ENCODE data around the gene PGLYRP4. TPM values are rescaled to one million over a fixed set of nuclear protein-coding genes. Genes with fewer than 3 reads are reported as not detected.

PGLYRP4 gene
- total and polyA plus RNA-seq, 5 donors from 2014 or later = 0.08 to 0.22 (median 0.20) TPM; not detected in 2

GRCh38 chr1:153371231-153371630 is 22.6 kb upstream of the PGLYRP4 start:
- Mint-ChIP-seq H3K4me3 (no peak overlapping the region), H3K9me3 (peaks cover 0 to 3% (median 0%) of the 10 kb centered on the region in 7 donors), H3K4me1 (no peaks in the 10 kb centered on the region), H3K36me3 (no peaks in the 10 kb centered on the region), H3K27ac (no peak overlapping the region), H3K27me3 (peaks cover 19% of the 10 kb centered on the region)
- Histone ChIP-seq H3K9me3 (ENCODE audit: control insufficient read depth in 2 of 2, low read length in 2 of 2) (no peaks in the 10 kb centered on the region), H3K27me3 (ENCODE audit: control insufficient read depth, insufficient read depth, low read length) (peaks cover 10% of the 10 kb centered on the region), H3K27ac (ENCODE audit: insufficient read depth, low read length, poor library complexity, severe bottlenecking) (no peak overlapping the region), H3K4me1 (ENCODE audit: control insufficient read depth, insufficient read depth, low read length, poor library complexity, severe bottlenecking) (no peaks in the 10 kb centered on the region), H3K36me3 (ENCODE audit: control insufficient read depth, insufficient read depth, low read length) (no peaks in the 10 kb centered on the region), H3K4me3 (ENCODE audit: low read depth, low read length) (no peak overlapping the region)
- no peak for ATAC-seq (ENCODE audit: low read depth in 2 of 2)
- DNase-seq = no peak

GRCh38 chr1:153370146-153370545 is 21.5 kb upstream of the PGLYRP4 start:
- Histone ChIP-seq H3K36me3 (ENCODE audit: control insufficient read depth, insufficient read depth, low read length) (no peaks in the 10 kb centered on the region), H3K4me1 (ENCODE audit: control insufficient read depth, insufficient read depth, low read length, poor library complexity, severe bottlenecking) (no peaks in the 10 kb centered on the region), H3K27ac (ENCODE audit: insufficient read depth, low read length, poor library complexity, severe bottlenecking) (no peak overlapping the region), H3K9me3 (ENCODE audit: control insufficient read depth in 2 of 2, low read length in 2 of 2) (no peaks in the 10 kb centered on the region), H3K27me3 (ENCODE audit: control insufficient read depth, insufficient read depth, low read length) (peaks cover 10% of the 10 kb centered on the region), H3K4me3 (ENCODE audit: low read depth, low read length) (no peak overlapping the region)
- Mint-ChIP-seq H3K27ac (no peak overlapping the region), H3K4me3 (no peak overlapping the region), H3K27me3 (peaks cover 22% of the 10 kb centered on the region), H3K4me1 (no peaks in the 10 kb centered on the region), H3K36me3 (no peaks in the 10 kb centered on the region), H3K9me3 (peaks cover 0 to 3% (median 0%) of the 10 kb centered on the region in 7 donors)
- no peak for DNase-seq
- no peak for ATAC-seq (ENCODE audit: low read depth in 2 of 2)

- Histone ChIP-seq H3K27me3 (ENCODE audit: control insufficient read depth, insufficient read depth, low read length) (peaks cover 10% of the 10 kb centered on the region), H3K4me3 (ENCODE audit: low read depth, low read length) (no peak overlapping the region), H3K4me1 (ENCODE audit: control insufficient read depth, insufficient read depth, low read length, poor library complexity, severe bottlenecking) (no peaks in the 10 kb centered on the region), H3K27ac (ENCODE audit: insufficient read depth, low read length, poor library complexity, severe bottlenecking) (no peak overlapping the region), H3K36me3 (ENCODE audit: control insufficient read depth, insufficient read depth, low read length) (no peaks in the 10 kb centered on the region), H3K9me3 (ENCODE audit: control insufficient read depth in 2 of 2, low read length in 2 of 2) (no peaks in the 10 kb centered on the region)
- Mint-ChIP-seq H3K36me3 (no peaks in the 10 kb centered on the region), H3K27ac (no peak overlapping the region), H3K27me3 (peaks cover 22% of the 10 kb centered on the region), H3K9me3 (peaks cover 0 to 3% (median 0%) of the 10 kb centered on the region in 7 donors), H3K4me3 (no peak overlapping the region), H3K4me1 (no peaks in the 10 kb centered on the region)
- no peak for ATAC-seq (ENCODE audit: low read depth in 2 of 2)
- DNase-seq = no peak
These were observed 19.9 kb upstream of the PGLYRP4 start for GRCh38 chr1:153368495-153368894.

- no peaks in the 10 kb centered on the region for H3K9me3 Mint-ChIP-seq
- no peak overlapping the region for H3K4me3 Mint-ChIP-seq
- H3K27ac Mint-ChIP-seq = no peak overlapping the region
- H3K4me1 ChIP-seq (ENCODE audit: control insufficient read depth, insufficient read depth, low read length, poor library complexity, severe bottlenecking) = no peaks in the 10 kb centered on the region
- H3K36me3 ChIP-seq (ENCODE audit: control insufficient read depth, insufficient read depth, low read length) = no peaks in the 10 kb centered on the region
- DNase-seq (no peak), ATAC-seq (ENCODE audit: low read depth in 2 of 2) (no peak)
- H3K9me3 ChIP-seq (ENCODE audit: control insufficient read depth in 2 of 2, low read length in 2 of 2) = no peaks in the 10 kb centered on the region
- H3K27ac ChIP-seq (ENCODE audit: insufficient read depth, low read length, poor library complexity, severe bottlenecking) = no peak overlapping the region
- peaks cover 12% of the 10 kb centered on the region for H3K27me3 Mint-ChIP-seq
- no peaks in the 10 kb centered on the region for H3K4me1 Mint-ChIP-seq
- H3K4me3 ChIP-seq (ENCODE audit: low read depth, low read length) = no peak overlapping the region
- H3K27me3 ChIP-seq (ENCODE audit: control insufficient read depth, insufficient read depth, low read length) = peaks cover 8% of the 10 kb centered on the region
- H3K36me3 Mint-ChIP-seq = no peaks in the 10 kb centered on the region
These were observed 18.4 kb upstream of the PGLYRP4 start for GRCh38 chr1:153367090-153367489.

GRCh38 chr1:153366261-153366660 is 17.6 kb upstream of the PGLYRP4 start:
- Mint-ChIP-seq H3K36me3 (no peaks in the 10 kb centered on the region), H3K27me3 (peaks cover 12% of the 10 kb centered on the region), H3K4me3 (no peak overlapping the region), H3K9me3 (no peaks in the 10 kb centered on the region), H3K27ac (no peak overlapping the region), H3K4me1 (no peaks in the 10 kb centered on the region)
- no peaks in the 10 kb centered on the region for H3K4me1 ChIP-seq (ENCODE audit: control insufficient read depth, insufficient read depth, low read length, poor library complexity, severe bottlenecking)
- H3K27ac ChIP-seq (ENCODE audit: insufficient read depth, low read length, poor library complexity, severe bottlenecking) = no peak overlapping the region
- no peak overlapping the region for H3K4me3 ChIP-seq (ENCODE audit: low read depth, low read length)
- no peak for ATAC-seq (ENCODE audit: low read depth in 2 of 2)
- no peaks in the 10 kb centered on the region for H3K36me3 ChIP-seq (ENCODE audit: control insufficient read depth, insufficient read depth, low read length)
- H3K27me3 ChIP-seq (ENCODE audit: control insufficient read depth, insufficient read depth, low read length) = peaks cover 5% of the 10 kb centered on the region
- H3K9me3 ChIP-seq (ENCODE audit: control insufficient read depth in 2 of 2, low read length in 2 of 2) = no peaks in the 10 kb centered on the region
- DNase-seq = no peak

GRCh38 chr1:153365696-153366095 is 17.1 kb upstream of the PGLYRP4 start:
- Histone ChIP-seq H3K27me3 (ENCODE audit: control insufficient read depth, insufficient read depth, low read length) (peaks cover 3% of the 10 kb centered on the region), H3K27ac (ENCODE audit: insufficient read depth, low read length, poor library complexity, severe bottlenecking) (no peak overlapping the region), H3K4me3 (ENCODE audit: low read depth, low read length) (no peak overlapping the region), H3K36me3 (ENCODE audit: control insufficient read depth, insufficient read depth, low read length) (no peaks in the 10 kb centered on the region), H3K9me3 (ENCODE audit: control insufficient read depth in 2 of 2, low read length in 2 of 2) (no peaks in the 10 kb centered on the region), H3K4me1 (ENCODE audit: control insufficient read depth, insufficient read depth, low read length, poor library complexity, severe bottlenecking) (no peaks in the 10 kb centered on the region)
- Mint-ChIP-seq H3K27ac (no peak overlapping the region), H3K4me3 (no peak overlapping the region), H3K27me3 (peaks cover 10% of the 10 kb centered on the region), H3K9me3 (no peaks in the 10 kb centered on the region), H3K4me1 (no peaks in the 10 kb centered on the region), H3K36me3 (no peaks in the 10 kb centered on the region)
- DNase-seq = no peak
- no peak for ATAC-seq (ENCODE audit: low read depth in 2 of 2)

GRCh38 chr1:153364766-153365666 is 16.4 kb upstream of the PGLYRP4 start:
- no peak overlapping the region for H3K27ac Mint-ChIP-seq
- Histone ChIP-seq H3K36me3 (ENCODE audit: control insufficient read depth, insufficient read depth, low read length) (no peaks in the 10 kb centered on the region), H3K27ac (ENCODE audit: insufficient read depth, low read length, poor library complexity, severe bottlenecking) (no peak overlapping the region), H3K27me3 (ENCODE audit: control insufficient read depth, insufficient read depth, low read length) (peaks cover 3% of the 10 kb centered on the region), H3K9me3 (ENCODE audit: control insufficient read depth in 2 of 2, low read length in 2 of 2) (no peaks in the 10 kb centered on the region), H3K4me1 (ENCODE audit: control insufficient read depth, insufficient read depth, low read length, poor library complexity, severe bottlenecking) (no peaks in the 10 kb centered on the region), H3K4me3 (ENCODE audit: low read depth, low read length) (no peak overlapping the region)
- peaks cover 7% of the 10 kb centered on the region for H3K27me3 Mint-ChIP-seq
- H3K4me3 Mint-ChIP-seq = no peak overlapping the region
- no peaks in the 10 kb centered on the region for H3K9me3 Mint-ChIP-seq
- DNase-seq (no peak), ATAC-seq (ENCODE audit: low read depth in 2 of 2) (no peak)
- no peaks in the 10 kb centered on the region for H3K36me3 Mint-ChIP-seq
- no peaks in the 10 kb centered on the region for H3K4me1 Mint-ChIP-seq

GRCh38 chr1:153364156-153364555 is 15.5 kb upstream of the PGLYRP4 start:
- Histone ChIP-seq H3K4me1 (ENCODE audit: control insufficient read depth, insufficient read depth, low read length, poor library complexity, severe bottlenecking) (no peaks in the 10 kb centered on the region), H3K9me3 (ENCODE audit: control insufficient read depth in 2 of 2, low read length in 2 of 2) (no peaks in the 10 kb centered on the region), H3K27ac (ENCODE audit: insufficient read depth, low read length, poor library complexity, severe bottlenecking) (no peak overlapping the region), H3K27me3 (ENCODE audit: control insufficient read depth, insufficient read depth, low read length) (no peaks in the 10 kb centered on the region), H3K4me3 (ENCODE audit: low read depth, low read length) (no peak overlapping the region), H3K36me3 (ENCODE audit: control insufficient read depth, insufficient read depth, low read length) (no peaks in the 10 kb centered on the region)
- peaks cover 9% of the 10 kb centered on the region for H3K27me3 Mint-ChIP-seq
- H3K4me3 Mint-ChIP-seq = no peak overlapping the region
- DNase-seq (no peak), ATAC-seq (ENCODE audit: low read depth in 2 of 2) (no peak)
- no peaks in the 10 kb centered on the region for H3K36me3 Mint-ChIP-seq
- no peaks in the 10 kb centered on the region for H3K4me1 Mint-ChIP-seq
- H3K9me3 Mint-ChIP-seq = no peaks in the 10 kb centered on the region
- no peak overlapping the region for H3K27ac Mint-ChIP-seq

Data from CD4-positive, CD25-positive, alpha-beta regulatory T cell (primary cell).